ENCODE results near the gene BRD3OS. TPM values are rescaled to one million over a fixed set of nuclear protein-coding genes. Genes with fewer than 3 reads are reported as not detected.

The BRD3OS gene
- total RNA-seq, 1 experiment from 2014 or later, result 13.6 TPM

GRCh38 chr9:134004881-134005280 is 20.4 kb upstream of the BRD3OS start:
- no peaks in the 10 kb centered on the region for H3K79me2 ChIP-seq (ENCODE audit: low read length)
- no peak overlapping the region for H3K4me3 ChIP-seq (ENCODE audit: low read length)
- no peaks in the 10 kb centered on the region for H3K9me2 ChIP-seq (replicated peaks; ENCODE audit: low read length)
- DNase-seq, result no peak
- ChIA-PET CTCF (no interaction called here), POLR2A (ENCODE audit: unreplicated experiment) (no interaction called here)
- H3K27me3 ChIP-seq (ENCODE audit: low read length), result no peaks in the 10 kb centered on the region
- TF ChIP-seq CTCF (conservative IDR thresholded peaks at IDR 0.05; ENCODE audit: low read depth, low read length) (no peak), EZH2 (IDR thresholded peaks at IDR 0.05; ENCODE audit: low read length, unreplicated experiment) (no peak), EZH2phosphoT487 (IDR thresholded peaks at IDR 0.05; ENCODE audit: borderline replicate concordance, low read length) (no peak)
- H2AFZ ChIP-seq (ENCODE audit: low read length), result no peak overlapping the region
- no peak overlapping the region for H3K9ac ChIP-seq (ENCODE audit: low read length)
- H3K4me2 ChIP-seq (ENCODE audit: low read length), result no peak overlapping the region
- no peaks in the 10 kb centered on the region for H4K20me1 ChIP-seq (ENCODE audit: low read length)
- intact Hi-C loops (cut with micrococcal nuclease), result no loop called here
- no peaks in the 10 kb centered on the region for H3F3A ChIP-seq (ENCODE audit: low read length, unreplicated experiment)
- no peaks in the 10 kb centered on the region for H3K4me1 ChIP-seq (ENCODE audit: insufficient read depth, low read length)
- ATAC-seq, result no peak
- BruUV-seq (replicated peaks), result no TSS peak
- H3K9me3 ChIP-seq (ENCODE audit: low read length), result no peaks in the 10 kb centered on the region
- H3K27ac ChIP-seq (ENCODE audit: low read length), result no peak overlapping the region
- no peaks in the 10 kb centered on the region for H3K36me3 ChIP-seq (ENCODE audit: low read depth, low read length)

GRCh38 chr9:134005381-134005780 is 19.9 kb upstream of the BRD3OS start:
- ChIA-PET POLR2A (ENCODE audit: unreplicated experiment) (interaction anchor here (0.5 kb wide), 1 partner anchor 168 kb away, joined by 3 read pairs; no protein-coding TSS in a partner anchor), CTCF (no interaction called here)
- intact Hi-C loops (cut with micrococcal nuclease), result no loop called here
- no peaks in the 10 kb centered on the region for H4K20me1 ChIP-seq (ENCODE audit: low read length)
- DNase-seq, result no peak
- no peak overlapping the region for H2AFZ ChIP-seq (ENCODE audit: low read length)
- H3F3A ChIP-seq (ENCODE audit: low read length, unreplicated experiment), result no peaks in the 10 kb centered on the region
- H3K9me2 ChIP-seq (replicated peaks; ENCODE audit: low read length), result no peaks in the 10 kb centered on the region
- no peak overlapping the region for H3K9ac ChIP-seq (ENCODE audit: low read length)
- H3K4me1 ChIP-seq (ENCODE audit: insufficient read depth, low read length), result no peaks in the 10 kb centered on the region
- BruUV-seq (replicated peaks), result no TSS peak
- H3K4me3 ChIP-seq (ENCODE audit: low read length), result no peak overlapping the region
- H3K27me3 ChIP-seq (ENCODE audit: low read length), result no peaks in the 10 kb centered on the region
- H3K4me2 ChIP-seq (ENCODE audit: low read length), result no peak overlapping the region
- ATAC-seq, result no peak
- H3K79me2 ChIP-seq (ENCODE audit: low read length), result no peaks in the 10 kb centered on the region
- no peaks in the 10 kb centered on the region for H3K9me3 ChIP-seq (ENCODE audit: low read length)
- no peak for TF ChIP-seq EZH2phosphoT487 (IDR thresholded peaks at IDR 0.05; ENCODE audit: borderline replicate concordance, low read length)
- no peaks in the 10 kb centered on the region for H3K36me3 ChIP-seq (ENCODE audit: low read depth, low read length)
- H3K27ac ChIP-seq (ENCODE audit: low read length), result no peak overlapping the region

GRCh38 chr9:134007150-134007549 is 18.1 kb upstream of the BRD3OS start:
- no TSS peak for BruUV-seq (replicated peaks)
- no peaks in the 10 kb centered on the region for H3F3A ChIP-seq (ENCODE audit: low read length, unreplicated experiment)
- no peak overlapping the region for H3K4me3 ChIP-seq (ENCODE audit: low read length)
- TF ChIP-seq EZH2 (IDR thresholded peaks at IDR 0.05; ENCODE audit: low read length, unreplicated experiment), result no peak
- no peak for TF ChIP-seq CTCF (conservative IDR thresholded peaks at IDR 0.05; ENCODE audit: low read depth, low read length)
- no peak for TF ChIP-seq EZH2phosphoT487 (IDR thresholded peaks at IDR 0.05; ENCODE audit: borderline replicate concordance, low read length)
- no peak for DNase-seq
- H3K9ac ChIP-seq (ENCODE audit: low read length), result no peak overlapping the region
- CTCF ChIA-PET, result interaction anchor here (0.7 kb wide), 1 partner anchor 18 kb away, joined by 10 read pairs; the partner anchor contains the start of gene BRD3OS
- H3K9me2 ChIP-seq (replicated peaks; ENCODE audit: low read length), result no peaks in the 10 kb centered on the region
- no peak overlapping the region for H2AFZ ChIP-seq (ENCODE audit: low read length)
- no peaks in the 10 kb centered on the region for H3K36me3 ChIP-seq (ENCODE audit: low read depth, low read length)
- H3K79me2 ChIP-seq (ENCODE audit: low read length), result no peaks in the 10 kb centered on the region
- H3K9me3 ChIP-seq (ENCODE audit: low read length), result no peaks in the 10 kb centered on the region
- H3K4me1 ChIP-seq (ENCODE audit: insufficient read depth, low read length), result no peaks in the 10 kb centered on the region
- no peak overlapping the region for H3K4me2 ChIP-seq (ENCODE audit: low read length)
- ATAC-seq, result no peak
- intact Hi-C loops (cut with micrococcal nuclease), result no loop called here
- no peaks in the 10 kb centered on the region for H3K27me3 ChIP-seq (ENCODE audit: low read length)
- POLR2A ChIA-PET (ENCODE audit: unreplicated experiment), result no interaction called here
- H4K20me1 ChIP-seq (ENCODE audit: low read length), result no peaks in the 10 kb centered on the region
- H3K27ac ChIP-seq (ENCODE audit: low read length), result no peak overlapping the region
